HL-60 (cell line): ENCODE measurements around the gene SNRK.

Experiments
- DNase-seq, 2 experiments: peaks; one replicate each; pipeline ENCODE4 v3.0.0-alpha.2; 2010 to 2020; ENCODE audit warnings: low read depth in 1 of 2, low spot score in 1 of 2
- H3K27ac ChIP-seq: fragments of 250-450 bp; sonication (Bioruptor Pico); replicated peaks from 2 replicates; pipeline ENCODE4 v1.5.1; 2020; ENCODE audit warnings: mild to moderate bottlenecking, moderate library complexity
- H3K27me3 ChIP-seq: fragments of 250-450 bp; sonication (Bioruptor Pico); 2 replicates; pipeline ENCODE4 v1.5.1; 2021; ENCODE audit warnings: mild to moderate bottlenecking, moderate library complexity; ENCODE audit not compliant: insufficient read depth, poor library complexity, severe bottlenecking
- H3K4me3 ChIP-seq: replicated peaks from 2 replicates; pipeline ENCODE4 v1.5.1; 2011; ENCODE audit warnings: mild to moderate bottlenecking, control low read depth, low read length; ENCODE audit not compliant: insufficient read depth
- CTCF ChIP-seq: IDR thresholded peaks from one replicate; pipeline ENCODE4 v1.5.1; 2011; ENCODE audit warnings: low read length, control low read depth, inconsistent platforms; ENCODE audit not compliant: insufficient read depth
- GABPA ChIP-seq: IDR thresholded peaks from 2 replicates; pipeline ENCODE4 v1.6.1; 2012; ENCODE audit warnings: low read depth
- POLR2AphosphoS5 ChIP-seq: IDR thresholded peaks from 2 replicates; pipeline ENCODE4 v1.6.1; 2012; ENCODE audit warnings: low read depth
- REST ChIP-seq: IDR thresholded peaks from 2 replicates; pipeline ENCODE4 v1.6.1; 2012; ENCODE audit warnings: low read depth; ENCODE audit not compliant: insufficient replicate concordance
- SPI1 ChIP-seq: IDR thresholded peaks from 2 replicates; pipeline ENCODE4 v1.6.1; 2012; ENCODE audit warnings: low read depth, mild to moderate bottlenecking, borderline replicate concordance

The SNRK gene

GRCh38 chr3:43345877-43346276 lies 59.5 kb downstream of the SNRK start:
- Histone ChIP-seq H3K27me3 (no peaks in the 10 kb centered on the region), H3K27ac (no peak overlapping the region), H3K4me3 (no peak overlapping the region)
- TF ChIP-seq CTCF (no peak), SPI1 (no peak), POLR2AphosphoS5 (no peak)
- no peak for DNase-seq

GRCh38 chr3:43346978-43347749 lies 60.8 kb downstream of the SNRK start:
- TF ChIP-seq SPI1, result no peak
- TF ChIP-seq CTCF, result no peak
- no peak for TF ChIP-seq POLR2AphosphoS5
- TF ChIP-seq GABPA, result no peak
- no peak for TF ChIP-seq REST
- no peak for DNase-seq
- Histone ChIP-seq H3K4me3 (no peak overlapping the region), H3K27me3 (no peaks in the 10 kb centered on the region), H3K27ac (no peak overlapping the region)

GRCh38 chr3:43347774-43348173 lies 61.4 kb downstream of the SNRK start:
- H3K27ac ChIP-seq, result no peak overlapping the region
- no peak for TF ChIP-seq SPI1
- TF ChIP-seq POLR2AphosphoS5, result no peak
- no peak for TF ChIP-seq CTCF
- no peak for TF ChIP-seq REST
- TF ChIP-seq GABPA, result no peak

GRCh38 chr3:43348350-43348749 lies 62.0 kb downstream of the SNRK start:
- no peaks in the 10 kb centered on the region for H3K27me3 ChIP-seq
- TF ChIP-seq CTCF (no peak), POLR2AphosphoS5 (no peak), GABPA (no peak), REST (no peak), SPI1 (no peak)
- H3K27ac ChIP-seq, result no peak overlapping the region
- DNase-seq, result no peak
- H3K4me3 ChIP-seq, result no peak overlapping the region

More at GRCh38 chr3:43347774-43348173, 61.4 kb downstream of the SNRK start:
- no peak for DNase-seq
- Histone ChIP-seq H3K4me3 (no peak overlapping the region), H3K27me3 (no peaks in the 10 kb centered on the region)
